NOMO-1 (cell line): ENCODE measurements around the gene PLIN1.

Source experiments
- DNase-seq, 2 experiments: peaks; one replicate each; lab custom pipeline; 2025; ENCODE audit not compliant: unreplicated experiment in 2 of 2; lab: John Stamatoyannopoulos, UW

Gene PLIN1

GRCh38 chr15:89630260-89630659, 48.9 kb downstream of the PLIN1 start:
- DNase-seq: no peak

GRCh38 chr15:89629829-89630228, 49.3 kb downstream of the PLIN1 start:
- no peak for DNase-seq

GRCh38 chr15:89628806-89629715, 50.1 kb downstream of the PLIN1 start:
- no peak for DNase-seq

- no peak for DNase-seq
Measured at GRCh38 chr15:89628301-89628700, 50.9 kb downstream of the PLIN1 start.

- no peak for DNase-seq
Measured at GRCh38 chr15:89627256-89627970, 51.8 kb downstream of the PLIN1 start.

GRCh38 chr15:89625716-89626115, 53.5 kb downstream of the PLIN1 start:
- DNase-seq: no peak

- DNase-seq: no peak
Measured at GRCh38 chr15:89623165-89623564, 56.0 kb downstream of the PLIN1 start.

GRCh38 chr15:89621547-89621946, 57.6 kb downstream of the PLIN1 start:
- no peak for DNase-seq

GRCh38 chr15:89616228-89616627, 62.9 kb downstream of the PLIN1 start:
- no peak for DNase-seq

GRCh38 chr15:89615135-89615534, 64.0 kb downstream of the PLIN1 start:
- no peak for DNase-seq
